OCI-M1 (cell line): Measurements from ENCODE around the gene GAN.

Experiments
- DNase-seq: peaks from one replicate; lab custom pipeline; 2025; lab: John Stamatoyannopoulos, UW

Gene GAN

GRCh38 chr16:81353895-81354294, 39.1 kb downstream of the GAN start:
- DNase-seq: no peak

DNA sequence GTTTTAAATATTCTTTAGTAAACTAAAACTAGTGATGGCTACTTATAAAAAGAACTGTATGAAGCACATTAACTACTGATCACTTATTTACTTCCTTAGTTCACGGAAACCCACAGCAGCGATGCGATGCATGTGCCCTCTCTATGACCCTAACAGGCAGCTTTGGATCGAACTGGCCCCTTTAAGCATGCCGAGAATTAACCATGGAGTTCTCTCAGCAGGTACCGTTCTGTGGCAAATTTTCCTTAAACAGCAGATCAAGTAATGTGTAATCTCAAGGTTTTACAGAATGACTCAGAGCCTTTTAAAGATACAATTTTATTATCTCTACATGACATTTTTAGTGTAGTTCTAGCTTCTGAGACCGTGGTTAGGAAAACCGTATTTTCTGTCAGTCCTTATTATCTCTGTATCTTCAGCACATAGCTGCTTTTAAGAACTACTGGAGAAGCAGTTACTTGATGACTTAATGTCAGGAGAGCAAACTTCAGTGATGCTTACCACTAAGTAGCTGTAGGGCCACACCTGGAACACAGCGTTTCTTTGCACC, 43.0 kb downstream of the GAN start:
- DNase-seq: no peak

DNA sequence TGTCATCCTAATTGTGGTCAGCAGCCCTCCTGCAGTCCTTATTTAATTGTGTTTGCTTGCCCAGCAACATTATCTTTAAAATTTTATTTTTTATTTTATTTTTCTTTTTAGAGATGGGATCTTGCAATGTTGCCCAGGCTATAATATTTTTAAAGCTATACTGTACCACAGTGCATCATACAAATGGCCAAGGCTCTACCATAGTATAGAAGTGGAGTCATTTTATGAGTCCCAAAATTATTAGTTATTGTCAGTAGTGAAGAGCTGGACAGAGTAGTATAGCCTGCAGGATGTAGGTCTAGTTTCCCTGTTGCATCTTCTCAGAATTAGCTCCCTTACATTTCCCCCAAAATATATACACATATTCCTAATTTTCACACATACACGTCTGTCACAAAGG, 44.1 kb downstream of the GAN start:
- DNase-seq: no peak

GRCh38 chr16:81360135-81360534, 45.4 kb downstream of the GAN start:
- no peak for DNase-seq

DNA sequence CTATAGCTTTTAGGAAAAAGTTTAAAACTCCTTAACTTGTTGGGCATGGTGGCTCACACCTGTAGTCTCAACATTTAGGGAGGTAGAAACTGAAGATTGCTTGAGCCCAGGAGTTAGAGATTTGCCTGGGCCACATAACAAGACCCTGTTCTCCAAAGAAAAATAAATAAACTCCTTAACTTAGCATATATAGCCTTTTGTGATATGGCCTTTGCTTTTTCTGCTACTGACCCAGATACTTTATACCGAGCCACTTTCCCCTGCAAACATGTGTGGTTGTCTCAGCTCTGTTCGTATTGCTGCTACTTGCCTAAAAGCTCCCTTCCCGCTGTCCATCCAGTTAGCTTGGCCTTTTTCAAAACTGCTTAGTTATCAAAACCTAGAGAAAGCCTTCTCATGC, 51.0 kb downstream of the GAN start:
- no peak for DNase-seq

- peak; percentile 73 for DNase-seq
These were observed 51.7 kb downstream of the GAN start for GRCh38 chr16:81366316-81366932.

DNA sequence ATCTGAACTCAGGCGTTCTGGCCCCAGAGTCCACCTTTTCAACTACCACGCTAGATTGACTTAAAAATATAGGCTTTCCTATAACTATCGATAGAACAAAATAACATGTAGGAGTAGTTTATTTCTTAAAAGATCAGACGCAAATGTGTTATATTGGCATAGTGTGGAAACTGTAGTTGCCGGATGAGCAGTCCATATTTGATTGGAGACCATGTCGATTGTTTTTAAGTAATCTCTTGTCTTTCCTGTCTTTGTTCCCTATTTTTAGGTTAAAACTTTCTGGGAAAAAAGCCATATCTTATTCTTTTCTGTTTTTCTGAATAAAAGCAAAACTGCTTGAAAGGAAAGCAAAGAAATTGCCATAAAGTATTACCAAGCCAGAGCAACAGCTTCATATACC, 53.1 kb downstream of the GAN start:
- no peak for DNase-seq

DNA sequence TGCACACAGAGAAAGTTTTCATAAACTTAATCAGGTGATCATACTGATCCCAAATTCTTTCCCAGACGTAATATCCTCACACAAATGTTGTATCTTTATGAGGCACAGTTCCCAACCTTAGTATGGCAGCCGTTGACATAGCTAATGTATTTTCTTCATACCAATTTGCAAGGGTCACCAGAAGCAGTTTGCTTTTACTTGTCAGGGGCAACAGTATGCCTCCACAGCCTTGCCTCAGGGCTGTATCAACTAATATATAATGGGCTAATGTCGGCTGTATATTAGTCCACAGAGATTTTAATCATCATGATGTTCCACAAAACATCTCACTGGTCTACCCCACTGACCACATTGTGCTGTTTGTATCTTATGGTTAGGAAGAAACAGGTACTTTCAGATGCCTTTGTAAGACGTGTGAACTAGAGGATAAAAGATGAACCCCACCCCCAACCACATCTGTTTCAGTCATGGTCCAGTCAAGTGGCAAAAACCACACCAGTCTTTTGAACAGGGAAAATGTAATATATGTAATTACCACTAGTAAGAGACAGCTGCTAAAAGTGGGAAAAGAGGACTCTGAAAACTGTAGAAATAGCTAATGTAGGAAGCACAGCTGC, 55.2 kb downstream of the GAN start:
- no peak for DNase-seq

- no peak for DNase-seq
These were observed 56.3 kb downstream of the GAN start for GRCh38 chr16:81371106-81371505.

GRCh38 chr16:81374550-81374949, 59.8 kb downstream of the GAN start:
- no peak for DNase-seq

- DNase-seq: no peak
These were observed 62.1 kb downstream of the GAN start for GRCh38 chr16:81376880-81377279.

DNA sequence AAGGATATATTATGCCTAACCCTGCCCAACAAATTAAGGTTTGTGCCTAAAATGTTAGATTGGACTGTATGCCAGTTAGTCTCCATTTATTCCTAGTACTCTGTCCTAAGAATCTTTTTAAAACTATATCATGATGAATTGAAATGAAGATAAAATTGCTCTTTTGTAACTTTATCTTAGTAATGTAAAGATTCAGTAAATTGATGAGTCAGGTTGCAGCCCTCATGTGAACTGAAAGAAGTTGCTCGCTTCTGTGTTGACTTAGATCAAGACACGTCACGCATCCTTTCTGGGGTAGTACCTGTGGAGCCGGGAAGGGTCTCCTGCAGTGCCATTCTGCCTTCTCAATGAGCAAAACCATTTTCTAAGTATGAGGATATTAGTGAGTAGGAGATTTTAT, 63.3 kb downstream of the GAN start:
- no peak for DNase-seq

DNA sequence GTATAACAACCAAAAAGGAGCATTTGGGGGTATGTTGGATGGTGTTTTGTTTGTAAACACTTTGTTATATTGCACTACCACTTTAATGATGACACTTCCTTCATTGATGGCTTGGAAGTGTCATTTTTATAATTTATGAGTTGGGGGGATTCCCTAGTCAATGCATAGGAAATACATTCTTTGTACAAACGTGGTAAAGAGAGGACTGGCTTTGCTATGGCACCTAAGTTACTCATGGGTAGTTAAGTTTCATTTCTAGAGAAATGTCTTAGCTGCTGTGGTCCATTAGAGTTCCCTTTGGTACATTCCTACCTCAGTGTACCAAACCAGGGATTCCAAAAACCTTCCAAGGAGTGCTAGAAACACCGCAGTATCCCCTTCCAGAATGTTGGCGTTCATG, 66.2 kb downstream of the GAN start:
- no peak for DNase-seq

- DNase-seq: no peak
These were observed 69.2 kb downstream of the GAN start for GRCh38 chr16:81384006-81384405.

- DNase-seq: no peak
These were observed 70.4 kb downstream of the GAN start for GRCh38 chr16:81385031-81385756.

DNA sequence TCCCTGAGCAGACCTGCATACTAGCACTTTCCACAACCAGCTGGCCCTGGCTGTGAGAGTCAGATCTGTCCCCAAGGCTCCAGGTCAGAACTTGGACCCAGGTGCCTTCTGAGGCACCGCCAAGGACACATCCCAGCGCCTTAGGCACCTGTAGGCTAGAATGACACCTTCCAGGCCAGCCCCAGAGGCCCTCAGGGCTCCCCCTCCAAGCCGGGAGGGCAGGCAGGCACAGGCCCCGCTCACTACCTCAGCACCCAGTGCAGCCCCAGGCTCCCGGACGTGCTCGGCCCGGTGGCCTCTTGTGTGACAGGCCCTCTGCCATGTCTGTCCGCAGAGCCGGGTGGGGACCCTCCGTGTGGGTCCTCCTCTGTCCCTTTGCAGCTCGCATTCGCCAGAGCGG, 73.6 kb downstream of the GAN start:
- DNase-seq: no peak

- DNase-seq: no peak
These were observed 76.1 kb downstream of the GAN start for GRCh38 chr16:81390840-81391239.

DNA sequence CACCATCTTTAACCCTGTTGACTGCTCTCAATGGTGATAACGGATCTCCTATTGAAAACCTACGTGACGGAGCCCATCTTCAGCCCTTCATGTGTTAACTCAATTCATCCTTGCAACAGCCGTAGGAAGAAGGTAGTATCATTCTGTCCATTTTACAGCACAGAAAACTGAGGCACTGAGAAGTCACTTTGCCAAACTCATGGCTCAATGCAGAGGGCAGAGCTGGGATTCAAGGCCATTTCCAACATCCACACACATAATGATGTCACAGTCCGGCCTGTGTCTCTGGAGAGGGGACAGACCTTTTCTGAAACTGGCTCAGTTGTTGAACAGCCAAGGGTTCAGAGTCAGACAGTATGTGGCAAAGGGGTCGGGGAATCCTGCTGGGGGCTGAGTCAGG, 77.2 kb downstream of the GAN start:
- no peak for DNase-seq

GRCh38 chr16:81394416-81394815, 79.7 kb downstream of the GAN start:
- DNase-seq: no peak

- no peak for DNase-seq
These were observed 80.3 kb downstream of the GAN start for GRCh38 chr16:81394966-81395655.

DNA sequence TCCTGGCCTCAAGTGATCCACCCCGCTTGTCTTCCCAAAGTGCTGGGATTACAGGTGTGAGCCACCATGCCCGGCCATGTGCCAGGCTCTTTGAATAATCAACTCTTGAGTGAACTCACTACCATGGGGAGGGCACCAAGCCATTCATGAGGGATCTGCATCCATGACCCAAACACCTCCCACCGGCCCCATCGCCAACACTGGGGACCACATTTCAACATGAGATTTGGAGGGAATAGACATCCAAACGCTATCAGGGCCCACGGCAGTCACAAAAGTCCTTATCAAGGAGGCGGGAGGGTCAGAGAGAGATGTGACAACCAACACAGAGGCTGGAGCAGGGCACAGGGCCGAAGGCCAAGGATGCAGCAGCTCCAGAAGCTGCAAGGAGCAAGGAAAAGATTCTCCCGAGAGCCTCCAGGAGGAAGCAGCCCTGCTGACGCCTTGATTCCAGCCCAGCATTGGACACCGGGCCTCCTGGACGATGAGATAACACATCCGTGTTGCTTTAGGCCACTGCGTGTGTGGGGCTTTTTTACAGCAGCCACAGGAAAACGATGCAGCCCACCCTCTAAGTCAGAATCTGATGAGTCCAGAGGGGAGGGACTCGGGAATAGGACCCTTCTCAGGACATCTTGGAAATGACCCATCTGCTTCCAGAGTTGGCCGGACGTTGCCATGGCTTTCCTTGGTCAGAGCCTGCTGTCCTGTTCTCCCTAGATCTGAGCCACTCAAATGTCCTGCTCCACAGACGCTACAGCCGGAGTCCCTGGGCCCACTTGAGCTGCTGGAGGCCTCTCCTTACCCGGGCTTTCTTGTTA, 82.5 kb downstream of the GAN start:
- no peak for DNase-seq
